ENCODE measurements around the gene ADGRL1. TPM values are rescaled to one million over a fixed set of nuclear protein-coding genes. Genes with fewer than 3 reads are reported as not detected.

The ADGRL1 gene
- total and polyA plus RNA-seq, 10 of the 15 experiments (the other 5 are each of a cell fraction or from before 2014, with no cell fraction given), result 0.05 to 4.8 (median 0.71) TPM

GRCh38 chr19:14111486-14111885 lies 94.5 kb downstream of the ADGRL1 start:
- Histone ChIP-seq H3K27ac (ENCODE audit: control insufficient read depth, insufficient read depth) (no peak overlapping the region), H2AFZ (ENCODE audit: control insufficient read depth, low read depth, low read length) (no peak overlapping the region), H3K4me1 (ENCODE audit: control insufficient read depth, insufficient read depth, low read length) (peaks cover 7% of the 10 kb centered on the region), H3K79me2 (ENCODE audit: control insufficient read depth, insufficient read depth, low read length) (peaks cover under 1% of the 10 kb centered on the region; the same call in 1 of the 2 replicates), H3K9ac (ENCODE audit: control insufficient read depth, insufficient read depth, low read length) (no peak overlapping the region), H3K36me3 (ENCODE audit: control insufficient read depth in 2 of 2, insufficient read depth in 2 of 2, low read length in 1 of 2) (no peaks in the 10 kb centered on the region; a peak in 1 of 4 replicates), H3K27me3 (replicated peaks in 1 of 2; ENCODE audit: control insufficient read depth in 2 of 2, insufficient read depth in 2 of 2, low read length in 1 of 2) (no peaks in the 10 kb centered on the region), H4K20me1 (ENCODE audit: control insufficient read depth, insufficient read depth) (no peaks in the 10 kb centered on the region), H3K4me3 (no peak overlapping the region), H3K9me3 (replicated peaks; ENCODE audit: control insufficient read depth, insufficient read depth, low read length) (no peaks in the 10 kb centered on the region), H3K4me2 (ENCODE audit: control insufficient read depth, insufficient read depth) (no peak overlapping the region)
- intact Hi-C loops (cut with micrococcal nuclease; ENCODE audit: unreplicated experiment) (no loop called here), in situ Hi-C loops (cut with MboI) (no loop called here)
- WGBS (ENCODE audit: insufficient coverage, insufficient replicate concordance, low lambda C conversion rate, missing lambda C conversion rate), result 100% methylated on average over 1 of the region's 1 CpG
- ChIA-PET CTCF (interaction anchor here (5.3 kb wide), 1 partner anchor 39 kb away, joined by 37 read pairs; the partner anchor contains the start of gene MISP3), POLR2A (no interaction called here), SMC1A (ENCODE audit: uncharacterized antibody, unreplicated experiment) (interaction anchor here (0.6 kb wide), 1 partner anchor 36 kb away, joined by 3 read pairs; no protein-coding TSS in a partner anchor), RAD21 (ENCODE audit: unreplicated experiment) (no interaction called here)
- DNase-seq (ENCODE audit: low read depth, low spot score) (no peak), FAIRE-seq (no peak), ATAC-seq (no peak)
- TF ChIP-seq BACH1 (IDR thresholded peaks at IDR 0.05; ENCODE audit: borderline replicate concordance) (no peak), RBBP5 (conservative IDR thresholded peaks at IDR 0.05) (no peak), NRF1 (conservative IDR thresholded peaks at IDR 0.05; ENCODE audit: low read depth, low read length) (no peak), CEBPZ (IDR thresholded peaks at IDR 0.05; ENCODE audit: low read depth, low read length) (no peak), ZSCAN29 (IDR thresholded peaks at IDR 0.05) (no peak), EP300 (IDR thresholded peaks at IDR 0.05; ENCODE audit: borderline replicate concordance in 1 of 2, control insufficient read depth in 1 of 2, low read depth in 2 of 2, low read length in 2 of 2) (no peak), RELA (IDR thresholded peaks at IDR 0.05; ENCODE audit: borderline replicate concordance, partially characterized antibody) (no peak), NR2C1 (IDR thresholded peaks at IDR 0.05) (no peak), BRCA1 (IDR thresholded peaks at IDR 0.05; ENCODE audit: low read depth, low read length) (no peak), KAT2A (conservative IDR thresholded peaks at IDR 0.05; ENCODE audit: control insufficient read depth, low read depth, low read length) (no peak), SMC3 (IDR thresholded peaks at IDR 0.05; ENCODE audit: borderline replicate concordance, low read length) (no peak), CBX5 (IDR thresholded peaks at IDR 0.05; ENCODE audit: low read depth) (no peak)
- TF ChIP-seq, protein P1, sequence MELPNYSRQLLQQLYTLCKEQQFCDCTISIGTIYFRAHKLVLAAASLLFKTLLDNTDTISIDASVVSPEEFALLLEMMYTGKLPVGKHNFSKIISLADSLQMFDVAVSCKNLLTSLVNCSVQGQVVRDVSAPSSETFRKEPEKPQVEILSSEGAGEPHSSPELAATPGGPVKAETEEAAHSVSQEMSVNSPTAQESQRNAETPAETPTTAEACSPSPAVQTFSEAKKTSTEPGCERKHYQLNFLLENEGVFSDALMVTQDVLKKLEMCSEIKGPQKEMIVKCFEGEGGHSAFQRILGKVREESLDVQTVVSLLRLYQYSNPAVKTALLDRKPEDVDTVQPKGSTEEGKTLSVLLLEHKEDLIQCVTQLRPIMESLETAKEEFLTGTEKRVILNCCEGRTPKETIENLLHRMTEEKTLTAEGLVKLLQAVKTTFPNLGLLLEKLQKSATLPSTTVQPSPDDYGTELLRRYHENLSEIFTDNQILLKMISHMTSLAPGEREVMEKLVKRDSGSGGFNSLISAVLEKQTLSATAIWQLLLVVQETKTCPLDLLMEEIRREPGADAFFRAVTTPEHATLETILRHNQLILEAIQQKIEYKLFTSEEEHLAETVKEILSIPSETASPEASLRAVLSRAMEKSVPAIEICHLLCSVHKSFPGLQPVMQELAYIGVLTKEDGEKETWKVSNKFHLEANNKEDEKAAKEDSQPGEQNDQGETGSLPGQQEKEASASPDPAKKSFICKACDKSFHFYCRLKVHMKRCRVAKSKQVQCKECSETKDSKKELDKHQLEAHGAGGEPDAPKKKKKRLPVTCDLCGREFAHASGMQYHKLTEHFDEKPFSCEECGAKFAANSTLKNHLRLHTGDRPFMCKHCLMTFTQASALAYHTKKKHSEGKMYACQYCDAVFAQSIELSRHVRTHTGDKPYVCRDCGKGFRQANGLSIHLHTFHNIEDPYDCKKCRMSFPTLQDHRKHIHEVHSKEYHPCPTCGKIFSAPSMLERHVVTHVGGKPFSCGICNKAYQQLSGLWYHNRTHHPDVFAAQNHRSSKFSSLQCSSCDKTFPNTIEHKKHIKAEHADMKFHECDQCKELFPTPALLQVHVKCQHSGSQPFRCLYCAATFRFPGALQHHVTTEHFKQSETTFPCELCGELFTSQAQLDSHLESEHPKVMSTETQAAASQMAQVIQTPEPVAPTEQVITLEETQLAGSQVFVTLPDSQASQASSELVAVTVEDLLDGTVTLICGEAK (IDR thresholded peaks at IDR 0.05; ENCODE audit: borderline replicate concordance), result no peak
- no TSS peak for BruUV-seq (replicated peaks)

Data from GM12878 (cell line).